NB4 (cell line): ENCODE data around the gene CCNC.

ENCODE experiments used
- DNase-seq: peaks from one replicate; pipeline ENCODE4 v3.0.0; 2010; ENCODE audit warnings: low read depth
- H3K4me3 ChIP-seq: one replicate; pipeline ENCODE4 v1.5.1; 2011; ENCODE audit warnings: mild to moderate bottlenecking, low read depth, low read length, moderate library complexity
- CTCF ChIP-seq: IDR thresholded peaks from one replicate; pipeline ENCODE4 v1.5.1; 2012; ENCODE audit warnings: low read depth, low read length
- MYC ChIP-seq: IDR thresholded peaks from 2 replicates; pipeline ENCODE4 v1.6.1; 2011; ENCODE audit warnings: low read depth, low read length
- POLR2A ChIP-seq: IDR thresholded peaks from 2 replicates; pipeline ENCODE4 v1.6.1; 2011; ENCODE audit warnings: mild to moderate bottlenecking; ENCODE audit not compliant: insufficient read length; ENCODE audit errors: extremely low read depth
- TF ChIP-seq, protein P1 (sequence below): IDR thresholded peaks from 2 replicates; pipeline ENCODE4 v1.6.1; 2011; ENCODE audit warnings: low read depth, low read length

The CCNC gene, protein sequence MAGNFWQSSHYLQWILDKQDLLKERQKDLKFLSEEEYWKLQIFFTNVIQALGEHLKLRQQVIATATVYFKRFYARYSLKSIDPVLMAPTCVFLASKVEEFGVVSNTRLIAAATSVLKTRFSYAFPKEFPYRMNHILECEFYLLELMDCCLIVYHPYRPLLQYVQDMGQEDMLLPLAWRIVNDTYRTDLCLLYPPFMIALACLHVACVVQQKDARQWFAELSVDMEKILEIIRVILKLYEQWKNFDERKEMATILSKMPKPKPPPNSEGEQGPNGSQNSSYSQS

GRCh38 chr6:99568103-99568933 is at the start of gene CCNC:
CCNC (minus strand) TSS chr6:99568660; CDS start chr6:99568527, 133 bp downstream.
- peak; percentile 96 for DNase-seq
- TF ChIP-seq POLR2A (peak; percentile 79), MYC (no peak), CTCF (no peak)
- TF ChIP-seq, protein P1, sequence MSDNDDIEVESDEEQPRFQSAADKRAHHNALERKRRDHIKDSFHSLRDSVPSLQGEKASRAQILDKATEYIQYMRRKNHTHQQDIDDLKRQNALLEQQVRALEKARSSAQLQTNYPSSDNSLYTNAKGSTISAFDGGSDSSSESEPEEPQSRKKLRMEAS: peak; percentile 28; the same call in 1 of the 2 replicates
- peak within 1 kb of the TSS; percentile 92 for H3K4me3 ChIP-seq

GRCh38 chr6:99617131-99617530 is 48.7 kb upstream of the CCNC start:
- no peak overlapping the region for H3K4me3 ChIP-seq
- DNase-seq: no peak
- no peak for TF ChIP-seq CTCF
- no peak for TF ChIP-seq MYC
- no peak for TF ChIP-seq POLR2A
- TF ChIP-seq, protein P1: no peak

GRCh38 chr6:99614430-99615186 is 46.1 kb upstream of the CCNC start:
- no peak overlapping the region for H3K4me3 ChIP-seq
- TF ChIP-seq, protein P1: no peak
- TF ChIP-seq POLR2A (no peak), MYC (no peak)
- peak; percentile 14 for DNase-seq

GRCh38 chr6:99613705-99614429 is 45.4 kb upstream of the CCNC start:
- H3K4me3 ChIP-seq: no peak overlapping the region
- TF ChIP-seq POLR2A: no peak
- no peak for TF ChIP-seq MYC
- TF ChIP-seq CTCF: no peak
- TF ChIP-seq, protein P1: no peak
- peak; percentile 19 for DNase-seq

DNA sequence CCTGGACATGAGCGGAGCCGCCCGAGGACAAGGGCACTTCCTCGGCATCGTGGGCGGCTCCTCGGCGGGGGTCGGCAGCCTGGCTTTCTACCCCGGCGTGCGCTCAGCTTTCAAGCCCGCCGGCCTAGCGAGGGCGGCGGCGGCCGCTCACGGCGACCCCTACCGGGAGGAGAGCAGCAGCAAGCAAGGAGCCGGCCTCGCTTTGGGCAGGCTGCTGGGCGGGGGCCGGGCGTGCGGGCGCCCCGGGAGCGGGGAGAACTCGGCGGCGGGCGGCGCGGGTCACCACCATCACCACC is 44.9 kb upstream of the CCNC start:
- H3K4me3 ChIP-seq: no peak overlapping the region
- TF ChIP-seq MYC (no peak), POLR2A (no peak)
- TF ChIP-seq, protein P1: no peak
- DNase-seq: no peak
